ENCODE measurements around the gene AP2M1. TPM values are rescaled to one million over a fixed set of nuclear protein-coding genes. Genes with fewer than 3 reads are reported as not detected.

AP2M1 gene
- total RNA-seq, 4 donors from 2014 or later, result 150 to 200 (median 195) TPM

GRCh38 chr3:184181596-184181995, 6.9 kb downstream of the AP2M1 start:
- TF ChIP-seq CTCF (IDR thresholded peaks at IDR 0.05), result no peak
- TF ChIP-seq POLR2A (IDR thresholded peaks at IDR 0.05), result no peak
- Histone ChIP-seq H3K27ac (no peak overlapping the region), H3K36me3 (peaks cover 0 to 77% (median 4%) of the 10 kb centered on the region in 3 donors), H3K9me3 (no peaks in the 10 kb centered on the region), H3K4me1 (peaks cover 0 to 30% (median 11%) of the 10 kb centered on the region in 4 donors), H3K27me3 (no peaks in the 10 kb centered on the region), H3K4me3 (no peak overlapping the region)
- no peak for DNase-seq

- no peak overlapping the region for H3K27ac ChIP-seq
- TF ChIP-seq CTCF (IDR thresholded peaks at IDR 0.05), result no peak
- no peak for TF ChIP-seq POLR2A (IDR thresholded peaks at IDR 0.05)
- peaks cover 0 to 71% (median 4%) of the 10 kb centered on the region in 3 donors for H3K36me3 ChIP-seq
- H3K27me3 ChIP-seq, result no peaks in the 10 kb centered on the region
- DNase-seq, result no peak
- no peak overlapping the region for H3K4me3 ChIP-seq
- peaks cover 0 to 25% (median 14%) of the 10 kb centered on the region in 4 donors for H3K4me1 ChIP-seq
- H3K9me3 ChIP-seq, result no peaks in the 10 kb centered on the region
Measured at GRCh38 chr3:184183679-184184078, 9.0 kb downstream of the AP2M1 start.

DNA sequence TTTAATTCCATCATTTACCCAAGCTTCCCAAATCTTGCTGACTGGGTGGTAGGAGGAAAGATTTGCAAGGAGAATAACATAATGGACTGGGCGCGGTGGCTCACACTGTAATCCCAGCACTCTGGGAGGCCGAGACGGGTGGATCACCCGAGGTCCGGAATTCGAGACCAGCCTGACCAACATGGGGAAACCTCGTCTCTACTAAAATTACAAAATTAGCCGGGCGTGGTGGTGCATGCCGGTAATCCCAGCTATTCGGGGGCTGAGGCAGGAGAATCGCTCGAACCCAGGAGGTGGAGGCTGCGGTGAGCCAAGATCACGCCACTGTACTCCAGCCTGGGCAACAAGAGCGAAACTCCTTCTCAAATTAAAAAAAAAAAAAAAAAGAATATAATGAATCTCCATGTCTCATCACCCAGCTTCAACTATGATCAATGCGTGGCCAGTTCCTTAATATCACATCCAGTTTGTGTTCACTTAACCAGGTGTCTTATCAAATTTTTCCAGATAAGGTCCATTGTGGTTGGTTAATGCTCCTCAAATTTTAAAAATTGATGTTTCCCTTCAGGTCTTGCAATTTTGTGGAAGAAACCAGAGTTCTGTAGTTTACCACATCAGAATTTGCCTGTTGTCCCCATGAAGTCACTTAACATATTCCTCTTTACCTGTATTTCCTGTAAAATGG, 10.0 kb downstream of the AP2M1 start:
- Histone ChIP-seq H3K27me3 (no peaks in the 10 kb centered on the region), H3K4me1 (peaks cover 0 to 21% (median 14%) of the 10 kb centered on the region in 4 donors), H3K27ac (peak overlapping the region in 3 of 4 donors; percentile 68 to 78 (median 71)), H3K4me3 (no peak overlapping the region), H3K9me3 (no peaks in the 10 kb centered on the region), H3K36me3 (peaks cover 0 to 71% (median 4%) of the 10 kb centered on the region in 3 donors)
- TF ChIP-seq POLR2A (IDR thresholded peaks at IDR 0.05) (no peak), CTCF (IDR thresholded peaks at IDR 0.05) (no peak)
- DNase-seq, result no peak

- H3K4me3 ChIP-seq, result peak overlapping the region; percentile 64 to 88 (median 81)
- peaks cover 0 to 21% (median 14%) of the 10 kb centered on the region in 4 donors for H3K4me1 ChIP-seq
- peaks cover 0 to 71% (median 4%) of the 10 kb centered on the region in 3 donors for H3K36me3 ChIP-seq
- no peaks in the 10 kb centered on the region for H3K9me3 ChIP-seq
- TF ChIP-seq POLR2A (IDR thresholded peaks at IDR 0.05) (no peak), CTCF (IDR thresholded peaks at IDR 0.05) (no peak)
- H3K27ac ChIP-seq, result peak overlapping the region; percentile 74 to 89 (median 82)
- no peaks in the 10 kb centered on the region for H3K27me3 ChIP-seq
- peak; percentile 99 to 100 (median 100) for DNase-seq
Measured at GRCh38 chr3:184185461-184186183, 11.0 kb downstream of the AP2M1 start.

DNA sequence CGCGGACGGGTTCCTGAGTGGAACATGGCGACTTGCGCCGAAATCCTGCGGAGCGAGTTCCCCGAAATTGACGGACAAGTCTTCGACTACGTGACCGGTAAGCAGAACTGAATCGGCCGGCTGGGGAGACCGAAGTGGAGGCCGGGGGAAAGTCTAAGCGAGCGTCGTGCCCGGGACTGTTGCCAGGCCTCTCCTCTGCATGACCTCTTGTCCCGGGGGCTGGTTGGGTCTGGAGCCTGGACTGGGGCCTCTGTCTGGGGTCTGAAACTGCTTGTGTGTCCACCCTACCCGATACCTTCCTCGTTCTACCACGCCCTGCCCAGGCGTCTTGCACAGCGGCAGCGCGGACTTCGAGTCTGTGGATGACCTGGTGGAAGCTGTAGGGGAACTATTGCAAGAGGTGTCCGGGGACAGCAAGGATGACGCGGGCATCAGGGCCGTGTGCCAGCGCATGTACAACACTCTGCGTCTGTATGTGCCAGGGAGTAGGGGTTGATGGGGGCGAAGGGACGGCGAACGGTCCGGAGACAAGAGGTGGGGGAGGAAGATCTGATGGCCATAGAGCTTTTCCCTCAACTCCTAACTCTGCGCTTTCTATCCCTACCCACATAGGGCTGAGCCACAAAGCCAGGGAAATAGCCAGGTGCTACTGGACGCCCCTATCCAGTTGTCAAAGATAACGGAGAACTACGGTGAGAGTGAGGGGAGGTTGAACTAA, 11.7 kb downstream of the AP2M1 start, which contains the start of gene ABCF3:
Gene ABCF3, plus strand, starts transcription at position 16 of the 718 bp plus-strand sequence. Its CDS starts 9 bp downstream, at position 25.
- TF ChIP-seq POLR2A (IDR thresholded peaks at IDR 0.05) (peak; percentile 57 to 60), CTCF (IDR thresholded peaks at IDR 0.05) (no peak)
- Histone ChIP-seq H3K9me3 (no peaks in the 10 kb centered on the region), H3K27me3 (no peaks in the 10 kb centered on the region), H3K27ac (peak within 1 kb of the TSS; percentile 74 to 89 (median 82)), H3K4me1 (peaks cover 0 to 21% (median 14%) of the 10 kb centered on the region in 4 donors), H3K4me3 (peak within 1 kb of the TSS; percentile 64 to 88 (median 81)), H3K36me3 (peaks cover 0 to 71% (median 4%) of the 10 kb centered on the region in 3 donors)
- peak in 1 of 3 donors; percentile 76 for DNase-seq
